NCI-H510A treated with DMSO at 0.1 percent for 48 hours (cell line): ENCODE results near the gene TRIM21.
"Not testable (repeated sequence)": the region's sequence is repeated elsewhere in the genome, so short reads cannot be mapped to it uniquely, and the experiment has no call there.

ENCODE experiments used
- DNase-seq: peaks from one replicate; lab custom pipeline; 2025; lab: John Stamatoyannopoulos, UW

The TRIM21 gene

GRCh38 chr11:4393209-4393857, at the start of gene TRIM21:
Gene TRIM21 (minus strand): TSS chr11:4393702. CDS start chr11:4390409, 3,293 bp downstream.
- DNase-seq = peak; percentile 69

DNA sequence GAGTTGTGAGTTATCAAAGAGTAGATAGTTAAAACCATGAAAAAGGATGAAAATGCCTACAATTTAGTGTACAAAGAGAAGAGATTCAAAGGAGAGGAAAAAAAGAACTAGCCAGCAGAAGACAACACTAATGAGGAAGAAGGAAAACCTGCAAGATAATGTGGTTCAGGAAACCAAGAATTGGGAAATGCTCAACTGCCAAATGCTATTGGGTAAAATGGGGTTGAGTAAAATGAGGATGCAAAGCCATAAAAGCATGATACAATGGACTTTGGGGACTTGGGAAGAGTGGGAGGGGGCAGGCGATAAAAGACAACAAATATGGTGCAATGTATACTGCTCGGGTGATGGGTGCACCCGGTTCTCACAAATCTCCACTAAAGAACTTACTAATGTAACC, 48.0 kb upstream of the TRIM21 start:
- DNase-seq = no peak

- DNase-seq = no peak
Observed at GRCh38 chr11:4436411-4436810, 42.9 kb upstream of the TRIM21 start.

DNA sequence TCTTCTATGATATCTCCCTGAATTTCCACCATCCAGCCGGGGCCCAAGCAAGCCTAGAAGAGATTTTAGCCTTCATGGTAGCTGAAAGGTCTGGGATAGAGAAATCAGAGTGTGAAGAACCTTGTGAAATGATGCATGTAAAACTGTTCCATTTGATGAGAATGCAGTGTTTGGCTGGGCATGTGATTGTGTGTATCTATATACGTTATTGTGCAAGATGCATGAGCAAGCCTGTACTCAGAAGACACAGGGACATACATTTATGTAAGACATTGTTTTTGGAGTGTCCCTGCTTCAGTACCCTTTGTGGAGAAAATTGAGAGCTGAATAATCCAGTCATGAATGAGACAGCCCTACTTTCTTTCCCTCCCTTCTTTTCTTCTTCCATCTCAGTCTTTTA, 40.4 kb upstream of the TRIM21 start:
- DNase-seq = no peak

DNA sequence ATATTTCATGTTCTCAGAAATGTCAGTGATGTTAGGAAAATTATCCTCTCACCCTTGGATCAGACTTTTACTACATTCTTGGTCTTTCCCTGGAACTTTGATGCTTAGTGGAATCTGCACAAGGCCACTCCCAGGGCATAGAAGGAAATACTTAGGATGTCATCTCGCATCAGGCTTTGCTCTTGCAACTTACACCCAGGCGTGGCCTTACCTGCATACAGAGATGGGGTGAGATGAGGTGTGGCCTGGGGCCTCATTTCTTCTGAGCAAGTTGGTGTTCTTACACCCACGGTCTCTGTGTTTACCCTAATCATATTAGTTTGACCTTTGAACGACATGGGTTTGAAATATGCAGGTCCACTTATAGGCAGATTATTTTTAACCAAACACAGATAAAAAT, 36.5 kb upstream of the TRIM21 start:
- DNase-seq = no peak

GRCh38 chr11:4418403-4418802, 24.9 kb upstream of the TRIM21 start:
- DNase-seq = no peak

DNA sequence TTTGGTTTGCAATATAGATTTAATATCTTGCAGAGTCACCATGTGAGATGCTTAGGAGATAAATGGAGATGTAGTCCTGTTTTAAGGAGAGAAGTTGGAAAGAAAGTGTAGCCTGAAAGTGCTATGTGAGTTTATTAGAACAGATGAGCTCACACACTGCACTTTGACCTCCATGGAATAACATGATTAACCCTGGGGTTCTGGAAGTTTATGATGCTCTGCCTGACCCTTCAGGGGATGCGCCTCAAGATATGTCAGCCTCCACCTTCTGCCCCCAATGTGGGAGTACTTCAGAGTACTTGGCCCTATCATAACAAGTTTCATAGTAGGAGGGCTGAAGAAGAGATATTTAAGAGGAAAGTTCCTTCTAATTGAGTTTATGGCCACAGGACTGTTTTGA, 23.3 kb upstream of the TRIM21 start:
- DNase-seq = no peak

GRCh38 chr11:4416306-4416705, 22.8 kb upstream of the TRIM21 start:
- no peak for DNase-seq

DNA sequence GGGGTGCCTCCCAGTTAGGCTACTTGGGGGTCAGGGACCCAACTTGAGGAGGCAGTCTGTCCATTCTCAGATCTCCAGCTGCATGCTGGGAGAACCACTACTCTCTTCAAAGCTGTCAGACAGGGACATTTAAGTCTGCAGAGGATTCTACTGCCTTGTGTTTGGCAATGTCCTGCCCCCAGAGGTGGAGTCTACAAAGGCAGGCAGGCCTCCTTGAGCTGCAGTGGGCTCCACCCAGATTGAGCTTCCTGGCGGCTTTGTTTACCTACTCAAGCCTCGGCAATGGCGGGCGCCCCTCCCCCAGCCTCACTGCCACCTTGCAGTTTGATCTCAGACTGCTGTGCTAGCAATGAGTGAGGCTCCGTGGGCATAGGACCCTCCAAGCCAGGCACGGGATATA, 12.7 kb upstream of the TRIM21 start:
- DNase-seq = not testable (repeated sequence)

DNA sequence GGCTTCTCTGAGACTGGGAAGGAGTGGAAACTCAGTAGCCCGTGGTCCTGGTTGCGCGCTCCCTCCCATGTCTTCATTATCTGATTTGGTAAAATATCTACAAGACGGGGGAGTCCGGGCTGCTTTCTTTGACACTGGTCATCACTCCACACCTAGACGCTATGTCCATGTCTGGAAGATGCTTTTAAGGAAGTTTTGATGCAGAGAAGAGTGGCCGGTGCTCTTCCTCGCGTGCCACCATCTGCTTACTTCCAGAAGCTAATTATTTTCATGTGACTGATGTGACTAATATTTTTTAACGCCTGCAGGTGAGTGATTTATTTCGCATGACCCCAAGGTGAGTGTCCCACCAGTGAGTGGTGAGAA, 339 bp upstream of the TRIM21 start:
- DNase-seq = no peak

DNA sequence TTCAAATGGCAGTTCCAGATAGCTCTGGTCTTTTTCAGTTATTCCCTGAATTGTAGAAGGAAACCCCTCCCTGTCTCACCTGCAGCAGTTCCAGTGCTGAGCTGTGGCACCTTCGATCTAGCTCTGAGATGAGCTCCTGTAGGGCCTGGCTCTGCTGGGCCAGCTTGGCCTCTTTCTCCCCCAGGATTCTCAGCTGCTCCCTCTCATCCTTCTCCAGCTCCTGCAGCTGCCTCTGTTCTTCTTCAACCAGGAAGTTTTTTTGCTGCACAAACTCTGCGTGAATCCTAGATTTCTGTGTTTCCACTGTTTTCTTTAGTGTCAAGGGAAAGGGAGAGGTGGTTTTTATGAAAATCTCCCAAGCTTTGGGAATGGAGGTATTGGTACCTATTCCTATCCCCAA, 5.3 kb downstream of the TRIM21 start:
- no peak for DNase-seq

GRCh38 chr11:4385978-4386740, 7.3 kb downstream of the TRIM21 start:
- no peak for DNase-seq

DNA sequence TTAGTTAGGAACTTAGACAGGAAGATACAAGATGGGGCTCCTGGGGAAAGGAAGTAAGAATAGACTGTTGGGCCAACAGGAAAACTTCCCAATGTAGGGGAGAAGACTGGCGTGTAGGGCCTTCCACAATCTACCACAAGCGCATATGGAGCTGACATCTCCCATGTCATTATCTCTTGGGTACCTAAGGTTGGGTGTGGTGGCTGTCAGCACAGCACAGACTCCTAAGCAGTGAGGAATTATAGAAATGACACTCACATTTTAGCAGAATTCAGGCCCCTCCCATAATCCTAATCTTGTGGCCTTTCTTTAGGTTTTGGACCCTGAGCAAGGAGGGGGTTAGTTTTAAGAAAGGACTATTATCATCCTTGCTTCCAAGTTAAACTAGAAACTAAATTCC, 11.6 kb downstream of the TRIM21 start:
- no peak for DNase-seq

GRCh38 chr11:4375431-4376140, 17.9 kb downstream of the TRIM21 start:
- DNase-seq = no peak

GRCh38 chr11:4370166-4370565, 23.3 kb downstream of the TRIM21 start:
- no peak for DNase-seq

DNA sequence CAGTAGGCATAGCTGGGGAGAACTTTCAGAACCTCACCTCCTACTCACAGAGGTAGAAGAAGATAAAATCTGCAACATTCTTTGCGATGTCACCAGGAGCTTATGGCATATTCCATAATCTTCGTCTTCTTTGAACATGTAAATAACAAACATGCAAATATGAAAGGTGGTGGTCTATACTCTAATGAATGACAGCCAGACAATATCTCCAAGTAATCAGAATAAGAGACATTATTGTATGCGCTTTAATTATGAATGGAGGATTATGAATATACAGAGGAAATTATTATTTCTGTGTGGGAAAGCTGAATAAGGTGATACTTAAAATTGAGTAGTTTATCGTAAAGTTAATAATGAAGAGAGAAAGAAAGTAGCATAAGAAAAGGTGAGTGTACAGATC, 25.2 kb downstream of the TRIM21 start, which contains the start of gene OR52B4:
Gene OR52B4 (minus strand): TSS at position 101 of the 400 bp plus-strand sequence. CDS start 91 bp downstream, at position 10.
- DNase-seq = no peak

DNA sequence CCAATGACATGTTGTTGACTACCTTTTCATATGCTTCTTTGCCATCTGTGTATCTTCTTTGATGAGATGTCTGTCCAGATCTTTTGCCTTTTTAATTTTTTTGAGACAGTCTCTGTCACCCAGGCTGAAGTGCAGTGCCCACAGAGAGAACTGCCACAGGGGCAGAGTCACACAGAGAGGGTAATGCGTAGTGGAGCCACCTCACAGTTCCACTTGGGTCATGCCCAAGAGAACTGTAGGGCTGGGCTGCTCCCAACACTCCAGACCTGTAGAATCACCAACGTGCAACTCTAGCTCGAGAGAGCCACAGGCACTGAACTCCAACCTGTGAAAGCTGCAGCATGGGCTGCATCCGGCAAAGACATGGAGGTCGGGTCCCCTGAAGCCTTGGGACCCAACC, 45.4 kb downstream of the TRIM21 start:
- DNase-seq = not testable (repeated sequence)

GRCh38 chr11:4345366-4345765, 48.1 kb downstream of the TRIM21 start:
- DNase-seq = not testable (repeated sequence)
